ENCODE measurements around the gene THAP4. TPM values are rescaled to one million over a fixed set of nuclear protein-coding genes. Genes with fewer than 3 reads are reported as not detected.

THAP4 gene
- total and polyA plus RNA-seq, 9 donors: 36.3 to 51.7 (median 43.9) TPM

DNA sequence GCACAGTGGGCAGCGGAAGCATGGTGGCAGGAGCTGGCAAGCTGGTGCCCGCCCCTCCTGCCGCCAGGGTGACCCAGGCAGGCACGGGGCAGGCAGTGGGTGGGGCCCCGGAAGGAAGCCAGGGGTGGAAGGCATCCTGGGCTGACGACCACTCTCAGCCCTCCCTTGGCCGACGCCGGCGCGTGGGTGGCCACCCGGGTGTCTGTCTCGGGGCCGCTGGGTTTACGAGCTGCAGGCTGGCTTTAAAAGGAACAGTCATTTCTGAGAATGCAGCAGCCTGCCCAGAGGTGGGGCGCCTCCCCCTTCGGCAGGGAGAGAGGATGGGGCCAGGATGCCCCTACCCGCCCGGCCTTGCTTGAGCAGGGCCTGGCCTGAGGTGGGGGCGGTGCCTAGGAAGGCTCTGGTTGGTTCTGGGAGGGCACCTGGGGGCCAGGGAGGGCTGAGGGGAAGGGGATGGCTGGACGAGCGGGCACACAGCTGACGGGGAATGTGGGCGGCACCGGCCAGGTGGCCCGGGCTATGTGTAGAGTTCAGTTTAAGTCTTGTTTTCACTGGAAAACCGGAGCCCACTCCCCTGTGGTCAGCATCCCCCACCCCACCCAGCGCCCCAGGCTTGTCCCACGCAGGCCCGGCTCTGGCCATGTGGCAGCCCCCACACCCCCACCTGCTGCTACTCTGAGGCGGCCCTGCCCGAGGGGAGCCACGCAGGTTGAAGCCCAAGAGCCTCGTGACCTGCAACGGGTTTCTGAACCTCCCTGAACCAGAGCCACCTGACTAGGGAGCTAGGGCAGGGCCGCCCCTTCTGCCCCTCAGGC lies 72.2 kb downstream of the THAP4 start:
- no peak for DNase-seq
- Histone ChIP-seq H3K36me3 (ENCODE audit: control insufficient read depth, insufficient read depth, low read length) (peaks cover 24% of the 10 kb centered on the region), H3K4me3 (ENCODE audit: low read length) (no peak overlapping the region), H3K27ac (ENCODE audit: low read length) (no peak overlapping the region), H3K4me1 (ENCODE audit: control insufficient read depth, insufficient read depth, low read length) (peaks cover 45% of the 10 kb centered on the region), H3K9me3 (replicated peaks; ENCODE audit: control insufficient read depth, low read depth, low read length) (no peaks in the 10 kb centered on the region), H3K27me3 (ENCODE audit: control insufficient read depth, insufficient read depth, low read length) (no peaks in the 10 kb centered on the region)
- WGBS (ENCODE audit: insufficient coverage): 44% methylated on average over 30 of the region's 36 CpGs

DNA sequence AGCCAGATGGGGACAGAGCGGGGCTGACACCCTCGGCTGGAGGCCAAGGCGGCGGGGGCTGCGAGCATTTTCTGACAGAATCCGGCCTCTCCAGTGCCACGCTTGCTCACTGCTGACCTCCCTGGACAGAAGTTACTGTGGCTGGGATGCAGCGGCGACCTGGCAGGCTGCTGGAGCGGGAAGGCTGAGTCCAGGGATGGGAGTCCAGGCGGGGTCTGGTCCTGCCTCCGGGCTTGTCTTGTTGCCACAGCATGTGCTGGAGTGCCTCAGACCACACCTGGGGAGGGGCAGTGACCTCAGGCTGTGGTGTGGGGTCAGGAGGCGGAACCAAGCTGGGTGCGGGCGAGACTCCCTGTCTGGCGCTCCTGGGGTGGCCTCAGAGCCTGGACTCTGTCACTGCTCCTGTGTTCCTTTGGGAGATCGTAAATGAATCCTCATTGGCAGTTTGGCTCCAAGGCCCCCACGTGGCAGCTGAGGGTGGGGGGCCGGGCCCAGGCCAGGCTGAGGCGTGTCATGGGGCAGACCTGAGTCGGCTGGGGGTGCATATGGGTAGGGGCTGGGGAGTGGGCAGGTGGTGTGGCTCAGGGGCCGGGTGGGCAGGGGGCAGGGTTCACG lies 72.9 kb downstream of the THAP4 start:
- no peaks in the 10 kb centered on the region for H3K27me3 ChIP-seq (ENCODE audit: control insufficient read depth, insufficient read depth, low read length)
- no peak for DNase-seq
- WGBS (ENCODE audit: insufficient coverage): 49% methylated on average over 23 of the region's 23 CpGs
- H3K4me3 ChIP-seq (ENCODE audit: low read length): no peak overlapping the region
- H3K27ac ChIP-seq (ENCODE audit: low read length): no peak overlapping the region
- H3K9me3 ChIP-seq (replicated peaks; ENCODE audit: control insufficient read depth, low read depth, low read length): no peaks in the 10 kb centered on the region
- peaks cover 47% of the 10 kb centered on the region for H3K4me1 ChIP-seq (ENCODE audit: control insufficient read depth, insufficient read depth, low read length)
- H3K36me3 ChIP-seq (ENCODE audit: control insufficient read depth, insufficient read depth, low read length): peaks cover 23% of the 10 kb centered on the region

DNA sequence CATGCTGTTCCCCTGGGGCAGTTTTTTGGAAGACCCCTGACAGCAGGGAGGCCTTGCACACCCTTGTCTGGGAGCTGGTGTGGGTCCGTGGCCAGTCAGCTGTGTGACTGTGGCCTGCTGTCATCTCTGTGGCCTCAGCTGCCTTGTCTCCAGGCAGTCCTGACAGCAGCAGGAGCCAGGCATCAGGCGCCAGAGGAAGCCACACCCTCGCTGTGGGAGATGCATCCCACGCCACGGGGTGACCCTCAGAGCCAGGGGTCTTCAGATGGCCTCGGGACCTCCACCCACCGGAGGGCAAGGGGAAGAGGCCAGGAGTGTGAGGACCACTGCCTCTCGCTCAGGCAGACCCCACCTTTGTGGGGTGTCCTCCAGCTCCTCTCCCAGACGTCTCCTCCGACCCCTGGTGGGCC lies 73.4 kb downstream of the THAP4 start:
- Histone ChIP-seq H3K4me3 (ENCODE audit: low read length) (no peak overlapping the region), H3K4me1 (ENCODE audit: control insufficient read depth, insufficient read depth, low read length) (peaks cover 47% of the 10 kb centered on the region), H3K27ac (ENCODE audit: low read length) (no peak overlapping the region), H3K36me3 (ENCODE audit: control insufficient read depth, insufficient read depth, low read length) (peaks cover 23% of the 10 kb centered on the region), H3K9me3 (replicated peaks; ENCODE audit: control insufficient read depth, low read depth, low read length) (no peaks in the 10 kb centered on the region), H3K27me3 (ENCODE audit: control insufficient read depth, insufficient read depth, low read length) (no peaks in the 10 kb centered on the region)
- DNase-seq: no peak
- WGBS (ENCODE audit: insufficient coverage): 33% methylated on average over 10 of the region's 10 CpGs

DNA sequence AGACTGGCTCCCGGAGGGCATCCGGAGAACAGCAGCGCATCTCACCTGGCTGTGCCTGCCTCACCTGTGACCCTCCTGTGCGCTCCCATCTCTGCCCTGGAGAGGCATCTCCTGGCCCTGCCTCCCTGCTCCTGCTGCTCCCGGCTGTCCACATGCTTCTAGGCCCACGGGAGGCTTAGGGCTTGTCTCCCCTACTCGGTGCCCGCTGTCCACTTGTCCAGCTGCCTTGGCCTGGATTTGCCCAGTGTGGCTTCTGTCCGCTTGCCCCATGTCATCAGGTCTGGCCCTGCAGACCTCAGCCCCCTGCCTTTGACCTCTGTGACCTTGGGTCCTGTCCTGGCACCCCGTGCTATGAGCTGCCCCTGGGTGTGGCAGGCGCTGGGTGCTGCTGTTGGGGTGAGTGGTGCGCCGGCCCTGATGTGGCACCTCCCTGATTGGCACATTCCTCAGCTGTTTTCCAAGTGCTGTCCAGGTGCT lies 73.9 kb downstream of the THAP4 start:
- Histone ChIP-seq H3K4me3 (ENCODE audit: low read length) (no peak overlapping the region), H3K4me1 (ENCODE audit: control insufficient read depth, insufficient read depth, low read length) (peaks cover 49% of the 10 kb centered on the region), H3K9me3 (replicated peaks; ENCODE audit: control insufficient read depth, low read depth, low read length) (no peaks in the 10 kb centered on the region), H3K27ac (ENCODE audit: low read length) (no peak overlapping the region), H3K27me3 (ENCODE audit: control insufficient read depth, insufficient read depth, low read length) (no peaks in the 10 kb centered on the region), H3K36me3 (ENCODE audit: control insufficient read depth, insufficient read depth, low read length) (peaks cover 23% of the 10 kb centered on the region)
- WGBS (ENCODE audit: insufficient coverage): 83% methylated on average over 13 of the region's 13 CpGs
- no peak for DNase-seq

DNA sequence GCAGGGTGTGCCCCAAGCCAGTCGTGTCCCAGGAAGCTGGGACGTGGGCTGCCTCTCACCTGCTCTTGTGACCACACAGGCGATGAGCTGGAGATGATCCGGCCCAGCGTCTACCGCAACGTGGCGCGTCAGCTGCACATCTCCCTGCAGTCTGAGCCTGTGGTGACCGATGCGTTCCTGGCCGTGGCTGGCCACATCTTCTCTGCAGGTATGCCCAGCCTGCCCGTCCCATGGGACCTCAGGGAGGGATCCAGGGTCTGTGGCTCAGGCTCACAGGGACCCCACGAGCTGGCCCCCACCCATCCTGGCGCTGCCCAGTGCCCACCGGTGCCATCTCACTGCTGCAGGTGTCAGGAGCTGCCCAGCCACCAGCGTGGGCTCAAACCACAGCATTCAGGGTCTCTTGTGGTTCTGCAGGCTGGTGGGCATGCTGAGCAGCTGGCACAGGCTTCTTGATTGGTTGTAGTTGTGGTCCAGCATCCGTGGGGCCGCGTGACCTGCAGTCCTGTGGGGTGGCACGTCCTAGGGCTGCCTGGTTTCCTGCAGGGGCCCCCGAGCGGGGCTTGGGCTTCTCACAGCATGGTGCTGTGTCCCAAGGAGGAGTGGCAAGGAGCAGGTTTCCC lies 74.6 kb downstream of the THAP4 start:
- Histone ChIP-seq H3K36me3 (ENCODE audit: control insufficient read depth, insufficient read depth, low read length) (peaks cover 23% of the 10 kb centered on the region), H3K4me1 (ENCODE audit: control insufficient read depth, insufficient read depth, low read length) (peaks cover 49% of the 10 kb centered on the region), H3K9me3 (replicated peaks; ENCODE audit: control insufficient read depth, low read depth, low read length) (peaks cover 1% of the 10 kb centered on the region), H3K27me3 (ENCODE audit: control insufficient read depth, insufficient read depth, low read length) (no peaks in the 10 kb centered on the region), H3K27ac (ENCODE audit: low read length) (no peak overlapping the region), H3K4me3 (ENCODE audit: low read length) (no peak overlapping the region)
- DNase-seq: no peak
- WGBS (ENCODE audit: insufficient coverage): 85% methylated on average over 23 of the region's 23 CpGs

DNA sequence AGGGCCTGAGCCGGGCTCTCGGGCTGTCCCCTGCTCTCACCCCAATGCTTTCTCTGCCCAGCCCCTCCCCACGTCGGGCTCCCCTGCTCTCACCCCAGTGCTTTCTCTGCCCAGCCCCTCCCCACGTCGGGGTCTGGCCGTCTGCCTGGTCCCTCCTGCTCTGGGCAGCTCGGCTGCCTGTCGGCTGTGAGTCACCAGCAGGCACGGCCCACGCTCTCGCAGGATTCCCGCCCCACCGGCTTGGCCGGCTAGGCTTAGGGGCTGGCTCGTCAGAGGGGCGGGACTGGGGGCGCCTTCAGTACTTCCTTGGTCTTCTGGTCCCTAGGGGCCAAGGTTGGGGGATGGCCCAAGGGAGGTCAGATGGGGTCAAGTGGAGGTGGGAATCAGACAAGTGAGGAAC lies 75.1 kb downstream of the THAP4 start:
- WGBS (ENCODE audit: insufficient coverage): 34% methylated on average over 15 of the region's 18 CpGs
- peak; percentile 70 for DNase-seq
- no peak overlapping the region for H3K27ac ChIP-seq (ENCODE audit: low read length)
- peaks cover 23% of the 10 kb centered on the region for H3K36me3 ChIP-seq (ENCODE audit: control insufficient read depth, insufficient read depth, low read length)
- H3K9me3 ChIP-seq (replicated peaks; ENCODE audit: control insufficient read depth, low read depth, low read length): peaks cover 5% of the 10 kb centered on the region
- H3K4me3 ChIP-seq (ENCODE audit: low read length): no peak overlapping the region
- peaks cover 49% of the 10 kb centered on the region for H3K4me1 ChIP-seq (ENCODE audit: control insufficient read depth, insufficient read depth, low read length)
- H3K27me3 ChIP-seq (ENCODE audit: control insufficient read depth, insufficient read depth, low read length): no peaks in the 10 kb centered on the region

DNA sequence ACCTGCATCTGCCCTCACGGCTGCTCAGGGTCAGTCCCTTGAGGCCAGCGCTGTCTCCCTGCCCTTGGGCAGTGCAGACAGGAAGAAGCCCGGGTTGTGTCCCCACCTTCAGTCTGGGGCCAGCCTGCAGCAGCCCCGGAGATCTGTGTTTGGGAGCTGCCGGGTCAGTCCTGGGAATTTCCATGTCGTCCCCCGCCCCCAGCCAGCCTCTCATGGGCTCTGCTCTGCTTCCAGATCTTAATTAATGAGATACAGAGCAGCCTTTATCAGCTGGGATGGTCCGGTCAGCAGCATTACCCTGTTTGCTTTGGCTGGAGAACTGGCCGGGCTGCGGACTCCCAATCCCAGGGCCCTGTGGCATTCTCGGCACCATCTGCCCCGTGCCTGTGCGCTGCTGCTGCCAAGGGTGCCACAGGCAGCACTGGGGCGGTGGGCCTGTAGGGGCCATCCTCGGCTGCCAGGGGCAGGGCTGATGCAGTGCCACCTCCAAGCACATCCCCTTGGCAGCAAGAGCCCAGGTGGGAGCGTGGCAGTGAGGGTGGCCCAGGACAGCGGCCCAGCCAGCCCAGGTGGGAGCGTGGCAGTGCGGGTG lies 76.0 kb downstream of the THAP4 start:
- no peak for DNase-seq
- Histone ChIP-seq H3K27ac (ENCODE audit: low read length) (no peak overlapping the region), H3K9me3 (replicated peaks; ENCODE audit: control insufficient read depth, low read depth, low read length) (peaks cover 12% of the 10 kb centered on the region), H3K36me3 (ENCODE audit: control insufficient read depth, insufficient read depth, low read length) (peaks cover 23% of the 10 kb centered on the region), H3K27me3 (ENCODE audit: control insufficient read depth, insufficient read depth, low read length) (no peaks in the 10 kb centered on the region), H3K4me3 (ENCODE audit: low read length) (no peak overlapping the region), H3K4me1 (ENCODE audit: control insufficient read depth, insufficient read depth, low read length) (peaks cover 49% of the 10 kb centered on the region)
- 55% methylated on average over 15 of the region's 19 CpGs for WGBS (ENCODE audit: insufficient coverage)

DNA sequence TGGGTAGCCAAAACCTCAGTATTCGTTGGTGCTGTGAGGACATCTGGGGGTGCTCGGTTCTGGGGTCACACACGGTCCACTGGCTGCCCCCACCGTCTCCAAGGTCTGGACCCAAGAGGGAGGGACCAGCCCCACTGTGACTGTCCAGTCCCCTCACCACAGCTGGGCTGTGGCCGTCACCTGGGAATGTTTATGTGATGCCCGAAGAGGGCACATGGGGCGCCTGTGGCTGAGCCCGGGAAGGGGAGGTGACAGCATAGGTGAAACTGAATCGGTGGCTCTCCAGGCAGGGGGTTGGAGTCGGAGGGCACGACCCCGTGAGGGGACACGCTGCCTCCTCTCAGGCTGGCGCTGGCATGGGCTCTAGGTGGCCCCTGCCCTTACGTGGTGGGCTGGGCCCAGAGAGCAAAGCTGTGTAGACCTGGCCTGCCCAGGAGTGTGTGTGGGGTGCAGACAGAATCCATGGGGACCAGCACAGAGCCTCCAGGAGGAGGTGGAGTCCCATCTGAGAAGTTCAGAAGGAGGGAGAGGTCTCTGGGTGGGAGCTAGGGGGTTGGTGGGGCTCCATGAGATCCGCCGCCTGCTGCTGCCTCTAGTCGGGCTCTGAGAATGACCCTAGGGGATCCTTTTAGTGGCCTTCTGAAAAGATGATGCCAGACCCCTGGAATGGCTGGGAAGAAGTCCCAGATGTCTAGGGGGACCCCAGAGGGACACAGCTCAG lies 76.6 kb downstream of the THAP4 start:
- Histone ChIP-seq H3K36me3 (ENCODE audit: control insufficient read depth, insufficient read depth, low read length) (peaks cover 23% of the 10 kb centered on the region), H3K27me3 (ENCODE audit: control insufficient read depth, insufficient read depth, low read length) (peaks cover 4% of the 10 kb centered on the region), H3K27ac (ENCODE audit: low read length) (no peak overlapping the region), H3K4me1 (ENCODE audit: control insufficient read depth, insufficient read depth, low read length) (peaks cover 49% of the 10 kb centered on the region), H3K4me3 (ENCODE audit: low read length) (peak overlapping the region; percentile 55), H3K9me3 (replicated peaks; ENCODE audit: control insufficient read depth, low read depth, low read length) (peaks cover 16% of the 10 kb centered on the region)
- DNase-seq: no peak
- 73% methylated on average over 18 of the region's 18 CpGs for WGBS (ENCODE audit: insufficient coverage)

DNA sequence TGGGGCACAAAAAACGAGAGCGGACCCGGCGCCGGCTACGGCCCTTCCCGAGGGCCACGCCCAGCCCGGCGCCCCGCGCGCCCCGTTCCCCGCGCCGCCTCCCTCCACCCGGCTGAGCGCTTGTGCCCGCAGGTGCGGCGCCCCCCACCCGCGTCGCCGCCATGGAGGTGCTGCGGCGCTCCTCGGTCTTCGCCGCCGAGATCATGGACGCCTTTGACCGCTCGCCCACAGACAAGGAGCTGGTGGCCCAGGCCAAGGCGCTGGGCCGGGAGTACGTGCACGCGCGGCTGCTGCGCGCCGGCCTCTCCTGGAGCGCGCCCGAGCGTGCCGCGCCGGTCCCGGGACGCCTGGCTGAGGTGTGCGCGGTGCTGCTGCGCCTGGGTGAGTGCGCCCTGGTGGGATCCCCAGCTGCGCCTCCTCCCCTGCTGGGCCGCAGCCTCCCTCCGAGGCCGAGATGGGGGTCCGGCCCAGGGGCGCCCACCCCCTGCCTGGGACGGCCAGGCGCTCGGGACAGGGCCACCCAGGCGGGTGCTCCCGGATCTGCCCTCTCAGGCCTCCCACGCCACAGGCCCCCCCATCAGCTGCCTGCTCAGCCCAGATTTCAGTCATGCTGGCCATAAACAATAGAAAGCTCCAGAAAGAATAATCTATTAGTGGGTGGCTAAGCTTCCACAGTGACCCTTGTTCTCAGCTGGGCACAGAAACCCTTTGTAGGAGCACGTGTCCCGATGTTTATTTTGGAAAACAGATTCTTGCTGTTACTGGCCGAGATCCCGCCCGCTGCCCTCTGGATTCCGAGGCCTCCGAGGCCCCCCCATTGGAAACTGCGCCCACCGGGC lies 77.4 kb downstream of the THAP4 start:
- peak overlapping the region; percentile 55 for H3K4me3 ChIP-seq (ENCODE audit: low read length)
- peaks cover 6% of the 10 kb centered on the region for H3K27me3 ChIP-seq (ENCODE audit: control insufficient read depth, insufficient read depth, low read length)
- peak; percentile 52 for DNase-seq
- peak overlapping the region; percentile 29 for H3K27ac ChIP-seq (ENCODE audit: low read length)
- peaks cover 16% of the 10 kb centered on the region for H3K9me3 ChIP-seq (replicated peaks; ENCODE audit: control insufficient read depth, low read depth, low read length)
- peaks cover 46% of the 10 kb centered on the region for H3K4me1 ChIP-seq (ENCODE audit: control insufficient read depth, insufficient read depth, low read length)
- WGBS (ENCODE audit: insufficient coverage): 6% methylated on average over 71 of the region's 78 CpGs
- peaks cover 23% of the 10 kb centered on the region for H3K36me3 ChIP-seq (ENCODE audit: control insufficient read depth, insufficient read depth, low read length)

Data from muscle of leg (tissue), 11 donors.